K562 (cell line): ENCODE measurements around the gene DELE1. TPM values are rescaled to one million over a fixed set of nuclear protein-coding genes. Genes with fewer than 3 reads are reported as not detected.

ENCODE experiments used
- BRF2 ChIP-seq: IDR thresholded peaks from 3 replicates; pipeline ENCODE4 v1.6.1; 2011; ENCODE audit warnings: borderline replicate concordance, mild to moderate bottlenecking; ENCODE audit not compliant: insufficient read length, insufficient read depth
- DEAF1 ChIP-seq: fragments of 450-650 bp; formaldehyde crosslinking; IDR thresholded peaks from 2 replicates; pipeline ENCODE4 v1.4.0; 2020; ENCODE audit warnings: mild to moderate bottlenecking, moderate library complexity
- ETV6 ChIP-seq, 3 experiments: fragments of 150-350 bp in 1 of 3; sonication (generic) in 1 of 3; formaldehyde crosslinking in 1 of 3; IDR thresholded peaks; 2 replicates each; pipeline versions ENCODE4 v1.6.1 to v1.8.0; 2014 to 2022; ENCODE audit warnings: borderline replicate concordance in 2 of 3, low read depth in 2 of 3, antibody characterized with exemption in 1 of 3, low read length in 1 of 3, mild to moderate bottlenecking in 1 of 3, missing genetic modification reagents in 1 of 3
- GABPA ChIP-seq: fragments of 200-800 bp; sonication (Bioruptor generic); conservative IDR thresholded peaks from 2 replicates; pipeline ENCODE4 v1.6.1; 2016; ENCODE audit warnings: low read depth, missing genetic modification characterization, missing compliant biosample characterization
- KLF16 ChIP-seq: IDR thresholded peaks from 2 replicates; pipeline ENCODE4 v1.6.1; 2016; ENCODE audit warnings: antibody characterized with exemption
- LARP7 ChIP-seq: fragments of 450-650 bp; IDR thresholded peaks from 2 replicates; pipeline ENCODE4 v1.6.1; 2016
- NFATC3 ChIP-seq: fragments of 450-650 bp; IDR thresholded peaks from 2 replicates; pipeline ENCODE4 v1.6.1; 2017; ENCODE audit warnings: mild to moderate bottlenecking
- PHB ChIP-seq: fragments of 250-450 bp; sonication (Bioruptor Pico); IDR thresholded peaks from 2 replicates; pipeline ENCODE4 v1.5.0; 2021
- PHF20 ChIP-seq: fragments of 450-650 bp; IDR thresholded peaks from 2 replicates; pipeline ENCODE4 v1.6.1; 2018; ENCODE audit not compliant: partially characterized antibody
- PHF8 ChIP-seq: fragments of 200-600 bp; sonication (generic); IDR thresholded peaks from 2 replicates; pipeline ENCODE4 v1.6.1; 2012; ENCODE audit warnings: mixed run types, mild to moderate bottlenecking, inconsistent platforms, low read length, moderate library complexity, borderline replicate concordance
- RBFOX2 ChIP-seq: fragments of 200-400 bp; formaldehyde crosslinking; IDR thresholded peaks from 2 replicates; pipeline ENCODE4 v1.6.1; 2017; ENCODE audit warnings: low read depth, mild to moderate bottlenecking, low read length, moderate library complexity
- REST ChIP-seq, 2 experiments: fragments of 450-650 bp; formaldehyde crosslinking in 1 of 2; IDR thresholded peaks; 2 replicates each; pipeline versions ENCODE4 v1.4.0 to v1.6.1; 2014 to 2020; ENCODE audit warnings: mild to moderate bottlenecking in 2 of 2, borderline replicate concordance in 1 of 2, low read depth in 1 of 2
- SMC3 ChIP-seq: conservative IDR thresholded peaks from 2 replicates; pipeline ENCODE4 v1.6.1; 2011; ENCODE audit warnings: low read depth, low read length, improper control_type of control experiment; ENCODE audit not compliant: insufficient read depth
- ZNF165 ChIP-seq: fragments of 250-450 bp; sonication (Bioruptor Pico); IDR thresholded peaks from 2 replicates; pipeline ENCODE4 v1.4.0; 2020; ENCODE audit warnings: borderline replicate concordance
- ZNF695 ChIP-seq: fragments of 450-650 bp; formaldehyde crosslinking; IDR thresholded peaks from 2 replicates; pipeline ENCODE4 v1.4.0; 2020; ENCODE audit warnings: mild to moderate bottlenecking, moderate library complexity
- ZNF77 ChIP-seq: fragments of 250-450 bp; sonication (Bioruptor Pico); IDR thresholded peaks from 2 replicates; pipeline ENCODE4 v1.5.0; 2020
- polyA plus RNA-seq, 8 experiments: library from polyadenylated mRNA; depleted of rRNA in 4 of 8; stranded (reverse) in 5 of 8; unstranded in 3 of 8; fragments of >200 nt; fragmentation: Nextera tagmentation in 2 of 8; fragmentation: Illumina TruSeq in 1 of 8; extraction: Ambion mirVana in 2 of 8; extraction: Trizol in 1 of 8; gene quantifications; 2 replicates each; pipeline versions ENCODE4 v1.2.1 to v1.2.3, GENCODE V29; 2011 to 2014; ENCODE audit warnings: inconsistent platforms in 1 of 8, missing spikeins in 1 of 8
- total RNA-seq, 7 experiments: library from RNA; depleted of rRNA in 6 of 7; stranded (reverse); fragments of >200 nt in 6 of 7; fragmentation: Illumina TruSeq in 2 of 7; extraction: Trizol in 2 of 7; gene quantifications; 2 replicates each; pipeline versions ENCODE4 v1.2.1 to v1.2.3, GENCODE V29; 2011 to 2021; ENCODE audit warnings: low replicate concordance in 1 of 7

Gene DELE1
- total and polyA plus RNA-seq, 9 of the 15 experiments (the other 6 are each of a cell fraction or from before 2014, with no cell fraction given) = 16.6 to 74.4 (median 49.8) TPM

- TF ChIP-seq REST (IDR thresholded peaks at IDR 0.05; ENCODE audit: borderline replicate concordance) = peak; percentile 85
- no peak for TF ChIP-seq REST (CRISPR knock-in tag; IDR thresholded peaks at IDR 0.05; ENCODE audit: low read depth)
- peak; percentile 31; the same call in 1 of the 2 replicates for TF ChIP-seq RBFOX2
- TF ChIP-seq LARP7 = no peak
- TF ChIP-seq ZNF695 (CRISPR knock-in tag) = no peak
- TF ChIP-seq ZNF165 (CRISPR knock-in tag) = no peak
- no peak for TF ChIP-seq ZNF77 (CRISPR knock-in tag)
- peak; percentile 29 for TF ChIP-seq PHF20
- TF ChIP-seq GABPA = peak; percentile 80
- no peak for TF ChIP-seq PHB (CRISPR knock-in tag)
- TF ChIP-seq DEAF1 (CRISPR knock-in tag) = peak; percentile 83
- no peak for TF ChIP-seq BRF2
- TF ChIP-seq KLF16 = no peak
- no peak for TF ChIP-seq ETV6 (IDR thresholded peaks at IDR 0.05; ENCODE audit: borderline replicate concordance in 1 of 2, low read depth in 2 of 2, low read length in 1 of 2)
- TF ChIP-seq ETV6 (CRISPR knock-in tag; IDR thresholded peaks at IDR 0.05; ENCODE audit: borderline replicate concordance) = 0 out of 2 replicates have a peak, but pooled peaks have one; percentile 21
- no peak for TF ChIP-seq PHF8
- no peak for TF ChIP-seq NFATC3
- peak; percentile 91 for TF ChIP-seq SMC3
Measured at GRCh38 chr5:141960449-141961323, 37.0 kb downstream of the DELE1 start (continued).
